Stimulated activated CD4-positive, alpha-beta T cell treated with anti-CD3 and anti-CD28 coated beads, Interleukin-15, amount 100 ng/mL, for 1 hour (primary cell): ENCODE data around the gene LXN.
A peak's percentile ranks its signal among the peaks of the same experiment; 100 is the strongest.

ENCODE experiments used
- DNase-seq, 2 donors: peaks; one replicate each; pipeline ENCODE4 v3.0.0-alpha.2; 2020; ENCODE audit warnings: low read depth in 1 of 2, low spot score in 1 of 2

LXN gene

DNA sequence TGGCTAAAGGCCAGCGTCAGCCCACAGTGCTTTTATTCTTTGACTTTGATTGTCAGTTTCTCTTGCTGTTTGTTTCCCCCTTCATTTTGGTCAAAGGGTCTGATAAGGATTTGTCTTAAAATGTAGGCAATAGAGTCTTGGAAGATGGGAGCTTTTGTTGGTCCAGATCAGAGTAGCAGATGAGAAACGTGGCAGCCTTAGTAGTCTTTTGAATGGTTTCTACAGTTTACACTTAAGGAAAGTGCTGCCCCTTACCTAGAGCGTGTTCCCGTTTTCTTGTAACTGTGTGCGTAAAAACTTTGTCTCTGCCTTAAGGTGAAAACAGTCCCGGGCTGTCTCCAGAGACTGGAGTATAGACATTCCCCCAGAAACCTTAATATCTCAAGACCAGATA is 630 bp downstream of the LXN start:
- no peak for DNase-seq

DNA sequence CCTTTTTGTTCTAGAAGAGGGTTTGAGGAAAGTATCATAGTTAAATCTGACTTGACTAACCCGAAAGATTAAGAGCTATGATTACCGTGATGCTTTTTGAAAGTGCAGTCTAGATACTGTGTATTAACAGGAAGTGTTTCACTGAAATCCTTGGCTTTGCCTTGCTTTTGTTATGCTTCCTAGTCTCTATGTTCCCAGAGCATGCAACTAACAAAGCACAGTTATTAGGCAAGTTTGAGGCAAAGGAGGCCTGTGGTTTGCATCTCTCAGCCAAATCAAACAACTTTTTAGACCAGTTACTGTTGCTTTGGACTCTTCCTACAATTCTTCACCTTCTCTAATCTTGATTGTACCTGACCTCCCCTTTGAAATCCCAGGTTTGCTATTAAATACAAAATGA is 3.9 kb downstream of the LXN start:
- no peak for DNase-seq

DNA sequence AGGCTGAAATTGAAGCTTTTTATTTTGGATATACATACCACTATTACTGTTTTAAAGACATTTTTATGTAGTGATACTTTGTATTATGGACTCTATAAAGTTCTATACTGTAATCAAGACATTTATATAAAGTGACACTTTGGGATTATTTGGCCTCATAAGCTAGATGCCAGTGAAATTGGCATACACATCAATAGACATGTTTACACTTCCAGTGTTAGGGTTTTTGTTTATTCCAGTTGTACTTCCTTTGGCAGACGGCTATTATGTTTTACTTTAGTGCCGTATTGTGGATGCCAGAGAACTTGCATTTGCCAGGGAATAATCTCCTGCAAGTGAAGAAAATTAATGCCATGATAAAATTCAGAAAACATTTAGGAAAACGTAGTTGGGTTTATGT is 6.0 kb downstream of the LXN start:
- DNase-seq, result no peak

DNA sequence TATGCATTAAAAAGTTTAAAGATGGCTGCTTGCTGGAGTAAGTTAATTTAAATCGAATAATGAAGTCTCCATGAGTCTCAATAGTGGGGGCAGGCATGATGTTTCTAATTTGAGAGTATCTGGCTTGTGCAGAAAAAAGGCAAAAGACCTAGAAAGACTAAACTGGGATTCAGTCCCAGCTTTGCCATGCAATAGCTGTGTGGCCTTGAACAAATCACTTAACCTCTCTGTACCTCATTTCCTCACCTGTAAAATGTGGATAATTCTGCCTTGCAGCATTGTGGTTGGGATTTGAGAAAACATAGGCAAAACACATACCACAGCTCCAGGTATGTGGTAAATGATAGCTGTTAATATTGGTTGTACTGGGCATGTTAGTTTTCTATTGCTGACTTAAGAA is 8.6 kb downstream of the LXN start:
- no peak for DNase-seq

DNA sequence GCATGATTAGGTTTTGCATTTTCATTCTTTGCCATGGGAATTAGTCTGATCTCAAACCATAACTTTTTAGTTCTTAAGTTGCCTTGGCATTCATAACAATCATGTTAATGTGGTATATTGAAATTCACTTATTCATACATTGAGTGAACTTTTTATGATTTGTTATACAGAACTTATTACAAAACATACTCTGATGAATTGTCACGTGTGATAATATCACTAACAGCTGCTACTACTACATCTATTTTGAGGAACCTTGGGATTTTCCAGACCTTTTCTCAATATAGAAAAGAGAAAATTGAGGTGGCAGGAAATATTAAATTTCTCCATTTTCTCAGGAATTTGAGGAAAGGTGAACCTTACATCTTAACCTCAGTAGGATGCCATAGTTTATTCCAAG is 9.2 kb downstream of the LXN start:
- DNase-seq, result no peak

DNA sequence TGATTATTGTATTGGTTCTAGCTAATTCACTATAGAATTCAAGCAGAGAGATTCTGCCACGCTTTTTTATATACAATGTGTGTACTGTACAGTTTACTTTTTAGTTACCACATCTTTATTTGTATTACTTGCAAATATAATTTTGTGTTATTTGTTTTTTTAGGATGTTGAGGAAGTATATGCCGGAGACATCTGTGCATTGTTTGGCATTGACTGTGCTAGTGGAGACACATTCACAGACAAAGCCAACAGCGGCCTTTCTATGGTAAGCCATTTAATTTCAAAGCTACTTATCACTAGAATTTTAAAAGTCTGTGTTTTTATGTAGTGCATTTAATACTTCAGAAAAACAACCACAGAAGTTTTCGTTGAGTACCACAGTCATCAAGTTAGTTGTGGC is 11.7 kb downstream of the LXN start:
- DNase-seq, result no peak

DNA sequence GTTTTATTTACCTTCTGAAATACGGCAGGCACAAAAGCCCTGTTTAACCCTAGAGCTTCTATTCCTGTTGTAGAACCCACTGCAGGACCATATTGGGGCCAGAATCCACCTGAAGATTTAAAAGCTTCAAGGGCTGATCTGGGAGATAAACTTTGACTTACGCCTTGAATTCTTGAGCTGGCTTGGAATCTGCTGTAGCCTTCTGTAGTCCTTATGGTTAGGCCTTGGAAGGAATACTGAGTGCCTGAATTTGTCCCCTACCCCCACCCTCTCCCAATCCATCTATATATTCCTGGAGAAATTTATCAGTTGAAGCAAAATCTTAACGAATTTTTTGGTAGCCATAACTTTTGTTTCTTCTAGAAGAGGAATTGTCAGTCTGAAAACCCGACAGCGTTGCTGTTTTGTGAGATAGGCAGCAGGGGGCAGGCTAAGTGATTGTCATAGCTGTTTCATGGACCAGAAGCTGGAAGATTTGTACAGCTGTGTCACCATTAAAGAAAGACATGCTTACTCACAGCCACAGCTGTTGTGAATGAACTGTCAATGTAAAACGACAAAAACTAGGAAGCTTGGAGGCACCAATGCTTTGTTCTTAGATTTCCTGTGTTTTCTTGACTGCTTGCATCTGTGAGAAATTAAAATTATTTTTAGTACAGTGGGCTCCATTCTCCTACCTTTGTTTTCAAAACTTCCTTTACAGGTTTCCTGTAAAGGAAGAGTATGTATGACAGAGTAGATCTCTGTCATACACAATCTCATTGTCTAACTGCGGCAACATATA is 12.8 kb downstream of the LXN start:
- peak; percentile 5 to 10 for DNase-seq

DNA sequence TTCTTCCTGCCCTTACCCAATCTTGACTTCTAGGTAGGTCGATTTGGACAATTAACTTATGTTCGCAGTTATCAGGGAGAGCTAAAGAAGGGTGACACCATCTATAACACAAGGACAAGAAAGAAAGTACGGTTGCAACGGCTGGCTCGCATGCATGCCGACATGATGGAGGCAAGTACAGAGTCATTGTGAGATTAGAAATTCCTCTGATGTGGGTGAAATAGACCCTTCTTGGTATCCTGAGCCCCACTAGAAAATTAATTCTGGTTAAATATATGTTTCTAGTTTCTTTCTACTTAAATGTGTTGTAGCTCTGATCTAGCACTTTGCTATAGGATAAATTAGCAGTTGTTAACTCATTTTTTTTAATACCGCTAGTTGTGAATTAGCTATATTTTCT is 13.6 kb downstream of the LXN start:
- no peak for DNase-seq

DNA sequence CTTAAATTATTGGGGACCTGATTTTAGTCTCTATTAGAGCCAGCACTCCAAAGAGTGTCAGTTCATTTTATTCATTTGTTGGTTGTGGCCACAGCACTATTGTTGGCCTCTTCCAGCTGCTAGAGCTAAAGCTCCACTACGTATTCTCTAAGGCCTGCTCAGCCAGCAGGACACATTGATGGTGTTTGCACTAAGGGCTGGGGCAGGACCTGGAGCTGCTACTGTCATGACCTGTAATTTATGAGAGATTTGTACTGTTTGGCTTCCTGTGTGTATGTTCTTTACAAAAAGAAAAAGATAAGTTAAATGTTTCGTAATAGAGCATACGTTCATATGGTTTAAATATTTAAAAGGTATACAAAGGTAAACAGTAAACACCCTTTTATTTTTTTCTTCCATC is 20.0 kb downstream of the LXN start:
- DNase-seq, result no peak

DNA sequence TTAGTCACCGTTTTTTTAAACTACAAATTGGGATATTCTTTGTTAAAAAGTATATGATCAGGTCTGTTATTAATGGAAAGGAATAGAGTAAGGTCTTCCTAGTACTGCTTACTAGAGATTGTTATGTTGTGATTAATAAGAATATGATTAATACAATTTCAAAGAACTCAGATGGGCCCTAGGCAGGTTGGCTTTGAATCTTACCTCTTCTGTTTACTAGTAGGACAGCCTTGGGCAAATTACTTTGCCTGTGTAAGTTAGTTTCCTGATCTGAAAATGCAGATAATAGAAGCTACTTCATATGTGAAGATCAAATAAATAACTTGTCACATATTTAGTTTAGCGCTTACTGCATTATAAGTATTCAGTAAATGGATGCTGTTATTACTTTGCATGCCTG is 21.3 kb downstream of the LXN start:
- DNase-seq, result no peak

DNA sequence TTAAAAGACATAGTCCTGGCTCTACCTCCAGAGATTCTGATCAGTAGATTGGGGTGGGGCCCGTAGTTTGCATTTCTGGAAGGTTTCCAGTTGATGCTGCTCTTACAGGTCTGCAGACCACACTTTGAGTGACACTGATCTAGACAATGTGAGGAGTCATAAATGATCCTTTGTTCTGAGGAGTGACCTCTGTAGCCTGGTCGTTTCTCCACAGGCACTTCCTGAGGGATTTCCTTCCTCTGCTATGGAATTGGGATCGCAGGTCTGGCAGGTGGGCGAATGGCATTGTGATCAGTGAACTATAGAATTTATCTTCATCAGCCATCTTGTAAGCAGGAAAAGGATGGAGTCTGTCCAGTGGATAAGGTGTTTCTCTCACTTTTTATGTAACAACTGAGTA is 22.7 kb downstream of the LXN start:
- no peak for DNase-seq

DNA sequence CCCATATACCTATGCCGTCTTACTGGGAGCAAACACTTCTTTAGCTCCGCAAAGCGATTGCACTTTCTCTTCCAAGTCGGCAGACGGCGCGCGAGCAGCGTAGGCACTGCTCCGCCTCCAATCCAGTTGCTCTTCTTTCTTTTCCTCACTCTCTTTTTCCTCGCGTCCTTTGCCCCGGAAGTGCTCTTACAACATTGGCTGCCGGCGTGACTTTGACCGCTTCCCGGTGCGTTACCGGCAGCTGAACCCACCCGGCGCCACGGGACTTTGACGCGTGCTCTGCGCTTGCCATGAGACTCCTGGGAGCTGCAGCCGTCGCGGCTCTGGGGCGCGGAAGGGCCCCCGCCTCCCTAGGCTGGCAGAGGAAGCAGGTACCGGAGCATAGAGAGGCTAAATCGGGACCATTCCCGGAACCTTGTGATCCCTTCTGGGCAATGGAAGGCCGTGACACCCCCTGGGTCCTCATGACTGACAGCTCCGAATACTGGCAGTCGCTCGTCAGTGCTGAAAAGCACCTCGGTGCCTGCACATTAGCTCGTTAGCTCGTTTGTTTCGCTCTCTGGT is 28.0 kb downstream of the LXN start, which contains the start of gene GFM1:
TSS of gene GFM1 (plus strand) at position 183 of the 564 bp plus-strand sequence. CDS start at position 291, 108 bp downstream.
- DNase-seq, result peak; percentile 67 to 73

DNA sequence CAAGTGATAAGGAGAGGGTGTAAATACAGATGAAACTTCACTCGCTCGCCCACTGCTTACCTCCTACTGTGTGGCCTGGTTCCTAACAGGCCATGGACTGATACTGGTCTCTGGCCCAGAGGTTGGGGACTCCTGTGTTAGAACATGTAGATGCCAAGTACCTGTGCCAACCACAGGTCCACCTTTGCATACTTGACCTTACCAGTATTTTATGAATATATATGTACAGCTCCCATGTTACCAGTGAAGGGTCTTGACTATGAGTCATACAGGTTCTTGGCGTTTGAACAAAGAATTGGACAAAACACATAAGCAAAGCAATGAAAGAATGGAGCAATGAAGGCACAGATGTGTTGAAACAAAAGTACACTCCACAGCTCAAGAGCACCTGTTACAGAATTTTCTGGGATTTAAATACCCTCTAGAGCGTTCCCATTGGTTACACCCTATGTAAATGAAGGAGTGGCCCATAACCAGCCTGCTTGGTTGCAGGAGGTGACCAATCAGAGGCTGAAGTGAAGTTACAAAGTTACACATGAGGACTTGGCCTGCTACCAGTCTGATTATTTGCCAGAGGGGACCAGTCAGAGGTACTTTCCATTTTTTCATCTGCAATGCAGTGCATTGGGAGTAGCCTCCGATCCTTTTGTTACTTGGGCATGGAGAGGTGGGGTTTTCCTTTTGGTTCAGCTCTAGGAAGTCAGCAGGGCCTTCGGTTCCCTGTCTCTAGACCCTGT is 29.8 kb downstream of the LXN start:
- DNase-seq, result no peak

DNA sequence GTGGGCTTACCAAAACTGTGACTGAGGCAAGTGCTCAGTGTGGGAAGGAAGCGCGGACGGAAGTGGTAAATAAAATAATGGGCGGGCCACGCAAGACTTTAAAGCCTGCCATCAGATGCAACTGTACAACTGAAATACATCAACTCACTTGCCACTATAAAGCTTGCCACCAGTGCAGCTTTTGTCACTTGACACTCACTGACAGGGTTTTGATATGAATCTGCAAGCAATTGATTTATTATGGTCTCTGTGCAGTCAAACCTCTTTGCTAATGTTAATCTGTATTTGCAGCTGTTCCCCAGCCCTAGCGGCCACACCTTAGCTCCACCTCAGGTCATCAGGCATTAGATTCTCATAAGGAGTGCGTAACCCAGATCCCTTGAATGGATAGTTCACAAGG is 30.4 kb downstream of the LXN start:
- no peak for DNase-seq

DNA sequence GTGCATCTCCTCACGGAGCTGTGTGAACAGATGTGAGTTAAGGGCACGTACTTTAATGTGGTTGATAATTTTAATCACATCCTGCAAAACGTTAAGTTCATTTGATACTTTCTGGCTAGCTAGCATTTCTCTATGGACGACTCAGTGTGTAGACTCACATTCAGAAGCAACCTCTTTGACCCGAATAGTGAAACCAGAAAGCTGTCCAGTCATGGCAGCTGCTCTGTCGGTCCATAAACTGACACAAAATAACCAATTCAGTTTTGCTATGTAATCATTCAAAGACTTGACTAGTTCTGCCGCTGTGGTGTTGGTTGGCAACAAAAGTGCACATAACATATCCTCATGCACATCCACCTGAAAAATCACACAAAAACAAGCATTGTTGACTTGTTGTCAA is 31.8 kb downstream of the LXN start:
- no peak for DNase-seq

DNA sequence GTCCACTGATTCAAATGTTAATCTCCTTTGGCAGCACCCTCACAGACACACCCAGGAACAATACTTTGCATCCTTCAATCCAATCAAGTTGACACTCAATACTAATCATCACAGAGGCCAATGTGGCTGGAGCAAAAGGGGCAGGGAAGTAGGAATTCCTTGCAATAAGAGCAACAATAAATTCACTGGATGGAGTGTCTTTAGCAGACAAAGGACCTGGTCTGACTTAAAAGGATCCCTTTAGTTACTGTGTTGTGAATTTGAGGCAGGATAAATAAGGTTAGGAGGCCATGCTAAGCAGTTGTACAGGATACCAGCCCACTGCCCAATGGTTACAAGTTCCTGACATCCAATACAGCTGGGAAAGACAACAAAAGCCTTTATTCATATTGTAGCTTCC is 40.5 kb downstream of the LXN start:
- no peak for DNase-seq

DNA sequence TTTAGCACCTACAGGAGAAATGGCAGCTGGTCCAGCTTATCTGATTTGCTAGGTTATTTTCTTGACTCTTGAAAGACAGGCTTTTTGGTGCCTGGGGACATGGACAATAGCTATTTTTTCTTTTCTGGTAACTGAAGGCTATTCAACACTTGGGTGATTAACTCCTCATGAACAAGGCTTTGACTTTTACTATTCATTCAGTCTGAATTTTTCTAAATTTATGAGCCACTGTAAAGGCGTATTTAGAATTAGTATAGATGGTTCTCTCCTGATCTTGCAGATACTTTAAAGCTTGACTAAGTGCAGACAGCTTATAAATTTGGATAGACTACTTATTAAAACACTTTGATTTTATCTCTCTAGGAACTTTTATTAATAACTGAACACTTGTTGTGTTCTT is 46.6 kb downstream of the LXN start:
- DNase-seq, result no peak

DNA sequence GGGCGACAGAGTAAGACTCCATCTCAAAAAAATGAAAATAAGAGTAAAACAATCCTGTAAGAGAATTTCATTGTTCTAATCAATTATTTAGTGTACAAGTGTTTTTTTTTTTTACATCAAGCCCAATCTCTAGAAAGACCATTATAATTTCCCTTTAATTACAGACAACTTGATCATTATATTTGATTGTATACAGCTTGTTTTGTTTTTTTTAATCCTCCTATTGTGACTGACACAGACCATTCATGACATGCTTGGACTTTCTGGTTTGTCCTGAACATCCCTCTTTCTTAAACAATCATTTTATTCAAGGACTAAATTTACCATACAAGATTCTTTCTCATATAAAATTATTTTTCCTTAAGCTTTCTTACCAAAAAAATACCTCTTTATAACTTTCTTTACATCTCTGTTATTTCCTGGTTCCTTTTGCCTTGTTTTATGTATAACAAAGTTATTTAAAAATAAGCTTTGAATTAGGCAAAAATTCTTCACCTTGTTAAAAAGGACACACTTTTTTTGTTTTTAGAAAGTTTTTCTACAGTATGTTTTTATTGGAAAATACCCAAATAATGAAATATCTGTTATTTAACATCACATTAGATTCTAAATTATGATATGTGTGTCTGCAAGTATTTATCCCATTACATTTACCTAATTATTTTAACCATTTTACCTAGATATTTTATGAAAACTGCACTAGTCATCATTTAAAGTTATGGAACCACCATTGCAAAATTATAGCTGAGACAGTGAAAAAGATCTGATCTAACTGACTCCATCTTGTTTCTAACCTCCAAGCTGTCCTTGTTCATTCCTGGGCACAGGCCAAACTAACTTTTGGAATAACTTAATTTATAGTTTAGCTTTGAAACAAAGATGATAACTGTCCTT is 54.2 kb downstream of the LXN start:
- no peak for DNase-seq
